Measurements from ENCODE around the gene RNASE13. TPM values are rescaled to one million over a fixed set of nuclear protein-coding genes. Genes with fewer than 3 reads are reported as not detected.

RNASE13 gene
- total RNA-seq, 2 experiments from 2014 or later = not detected

- Histone ChIP-seq H3K4me1 (ENCODE audit: insufficient read depth, low read length, poor library complexity, severe bottlenecking) (no peaks in the 10 kb centered on the region), H3K9me3 (ENCODE audit: low read length) (no peaks in the 10 kb centered on the region), H3K79me2 (ENCODE audit: insufficient read depth, low read depth, low read length) (no peaks in the 10 kb centered on the region), H3K36me3 (ENCODE audit: insufficient read depth, low read length) (no peaks in the 10 kb centered on the region), H3K9me2 (ENCODE audit: insufficient read depth, low read length) (no peaks in the 10 kb centered on the region), H2AFZ (ENCODE audit: low read length) (no peak overlapping the region), H3K4me2 (ENCODE audit: low read length) (no peak overlapping the region), H3K4me3 (ENCODE audit: low read depth, low read length, poor library complexity, severe bottlenecking) (no peak overlapping the region), H3K27ac (ENCODE audit: low read depth, low read length, poor library complexity, severe bottlenecking) (no peak overlapping the region), H4K20me1 (ENCODE audit: insufficient read depth, low read length) (no peaks in the 10 kb centered on the region)
- no peak for TF ChIP-seq CTCF (conservative IDR thresholded peaks at IDR 0.05; ENCODE audit: low read length)
- TF ChIP-seq EZH2phosphoT487 (IDR thresholded peaks at IDR 0.05; ENCODE audit: borderline replicate concordance, low read depth, low read length) = no peak
- intact Hi-C loops (cut with micrococcal nuclease; ENCODE audit: unreplicated experiment) = no loop called here
- no peak for DNase-seq (ENCODE audit: low spot score)
- ChIA-PET POLR2A (interaction anchor here (0.7 kb wide), 1 partner anchor 18 kb away, joined by 3 read pairs; no protein-coding TSS in a partner anchor), CTCF (ENCODE audit: unreplicated experiment) (no interaction called here)
- no TSS peak for BruUV-seq (replicated peaks)
Measured at GRCh38 chr14:21053184-21054122, 18.8 kb upstream of the RNASE13 start.

DNA sequence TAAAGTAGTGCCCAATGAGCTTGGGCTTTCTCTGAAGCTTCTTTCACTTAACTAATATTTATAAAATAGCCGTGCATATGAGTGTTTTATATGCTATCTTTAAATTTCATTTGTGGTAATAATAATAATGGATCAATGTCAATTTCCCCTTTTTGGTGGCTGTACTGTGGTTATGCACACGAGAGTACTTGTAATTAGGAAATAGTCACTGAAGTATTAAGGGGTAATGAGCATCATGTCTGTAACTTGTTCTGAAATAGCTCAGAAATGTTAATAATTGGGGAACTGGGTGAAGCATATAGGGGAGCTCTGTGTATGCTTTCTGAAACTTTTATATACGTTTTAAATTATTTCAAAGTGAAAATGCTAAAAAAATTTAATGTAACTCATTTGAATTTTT, 16.0 kb upstream of the RNASE13 start:
- Histone ChIP-seq H3K4me2 (ENCODE audit: low read length) (no peak overlapping the region), H3K4me1 (ENCODE audit: insufficient read depth, low read length, poor library complexity, severe bottlenecking) (no peaks in the 10 kb centered on the region), H3K27ac (ENCODE audit: low read depth, low read length, poor library complexity, severe bottlenecking) (no peak overlapping the region), H3K9me2 (ENCODE audit: insufficient read depth, low read length) (no peaks in the 10 kb centered on the region), H3K9me3 (ENCODE audit: low read length) (no peaks in the 10 kb centered on the region), H3K79me2 (ENCODE audit: insufficient read depth, low read depth, low read length) (no peaks in the 10 kb centered on the region), H3K36me3 (ENCODE audit: insufficient read depth, low read length) (no peaks in the 10 kb centered on the region), H4K20me1 (ENCODE audit: insufficient read depth, low read length) (no peaks in the 10 kb centered on the region), H3K4me3 (ENCODE audit: low read depth, low read length, poor library complexity, severe bottlenecking) (no peak overlapping the region), H2AFZ (ENCODE audit: low read length) (no peak overlapping the region)
- ChIA-PET CTCF (ENCODE audit: unreplicated experiment) (no interaction called here), POLR2A (interaction anchor here (0.5 kb wide), 1 partner anchor 101 kb away, joined by 3 read pairs; no protein-coding TSS in a partner anchor)
- intact Hi-C loops (cut with micrococcal nuclease; ENCODE audit: unreplicated experiment) = no loop called here
- no peak for TF ChIP-seq CTCF (conservative IDR thresholded peaks at IDR 0.05; ENCODE audit: low read length)
- TF ChIP-seq EZH2phosphoT487 (IDR thresholded peaks at IDR 0.05; ENCODE audit: borderline replicate concordance, low read depth, low read length) = no peak
- no peak for DNase-seq (ENCODE audit: low spot score)
- BruUV-seq (replicated peaks) = no TSS peak

DNA sequence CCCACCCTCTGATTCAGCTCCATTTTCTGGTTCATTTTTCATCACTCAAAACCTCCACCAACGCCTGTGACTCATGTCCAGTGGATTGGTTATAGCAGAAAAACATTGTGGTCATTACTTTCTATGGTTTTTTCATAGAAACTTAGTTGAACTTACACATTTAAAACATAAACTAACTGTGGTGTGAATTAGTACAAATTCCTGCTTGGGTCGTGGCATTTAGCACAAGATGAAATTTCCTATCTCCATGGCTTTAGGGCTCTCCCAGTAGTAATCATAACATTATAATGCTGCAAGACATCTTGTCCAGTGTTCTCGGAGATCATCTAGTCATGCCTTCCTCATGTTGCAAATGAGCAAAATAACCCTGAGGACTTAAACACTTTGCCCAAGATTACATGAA, 14.7 kb upstream of the RNASE13 start:
- Histone ChIP-seq H3K4me3 (ENCODE audit: low read depth, low read length, poor library complexity, severe bottlenecking) (no peak overlapping the region), H2AFZ (ENCODE audit: low read length) (no peak overlapping the region), H3K9me3 (ENCODE audit: low read length) (no peaks in the 10 kb centered on the region), H3K27ac (ENCODE audit: low read depth, low read length, poor library complexity, severe bottlenecking) (no peak overlapping the region), H3K4me1 (ENCODE audit: insufficient read depth, low read length, poor library complexity, severe bottlenecking) (no peaks in the 10 kb centered on the region), H3K9me2 (ENCODE audit: insufficient read depth, low read length) (no peaks in the 10 kb centered on the region), H3K79me2 (ENCODE audit: insufficient read depth, low read depth, low read length) (no peaks in the 10 kb centered on the region), H3K36me3 (ENCODE audit: insufficient read depth, low read length) (no peaks in the 10 kb centered on the region), H4K20me1 (ENCODE audit: insufficient read depth, low read length) (no peaks in the 10 kb centered on the region), H3K4me2 (ENCODE audit: low read length) (no peak overlapping the region)
- ChIA-PET CTCF (ENCODE audit: unreplicated experiment) (no interaction called here), POLR2A (no interaction called here)
- no peak for DNase-seq (ENCODE audit: low spot score)
- no TSS peak for BruUV-seq (replicated peaks)
- intact Hi-C loops (cut with micrococcal nuclease; ENCODE audit: unreplicated experiment) = no loop called here
- TF ChIP-seq EZH2phosphoT487 (IDR thresholded peaks at IDR 0.05; ENCODE audit: borderline replicate concordance, low read depth, low read length) = no peak
- TF ChIP-seq CTCF (conservative IDR thresholded peaks at IDR 0.05; ENCODE audit: low read length) = no peak
